ENCODE measurements around the gene GFM2. TPM values are rescaled to one million over a fixed set of nuclear protein-coding genes. Genes with fewer than 3 reads are reported as not detected.
A peak's percentile ranks its signal among the peaks of the same experiment; 100 is the strongest.

The GFM2 gene
- polyA plus RNA-seq, 1 of the 3 experiments (the other 2 are of a cell fraction), result 29.5 TPM

GRCh38 chr5:74673011-74673790 is 93.7 kb downstream of the GFM2 start:
- peaks cover 0 to 19% of the 10 kb centered on the region in 2 experiments; a peak in 2 of 4 replicates for H3K4me1 ChIP-seq (ENCODE audit: control insufficient read depth in 1 of 2, insufficient read depth in 2 of 2, low read depth in 1 of 2, low read length in 1 of 2)

More at GRCh38 chr5:74673011-74673790, 93.7 kb downstream of the GFM2 start:
- Histone ChIP-seq H3K9ac (no peak overlapping the region), H3K36me3 (replicated peaks in 1 of 2; ENCODE audit: control insufficient read depth in 1 of 2, insufficient read depth in 2 of 2, low read length in 1 of 2) (no peaks in the 10 kb centered on the region), H4K20me1 (ENCODE audit: insufficient read depth) (no peaks in the 10 kb centered on the region), H3K79me2 (ENCODE audit: insufficient read depth) (no peaks in the 10 kb centered on the region), H3K4me3 (ENCODE audit: low read depth in 2 of 2, low read length in 1 of 2) (no peak overlapping the region; a peak in 1 of 4 replicates), H3K4me2 (no peak overlapping the region; the same call in 1 of the 2 replicates), H3K27me3 (ENCODE audit: insufficient read depth) (no peaks in the 10 kb centered on the region), H2AFZ (ENCODE audit: low read depth) (0 out of 2 replicates have a peak overlapping the region, but pooled peaks have one; percentile 19), H3F3A (replicated peaks; ENCODE audit: insufficient read depth) (no peaks in the 10 kb centered on the region), H3K27ac (ENCODE audit: low read depth in 2 of 2, low read length in 1 of 2) (no peak overlapping the region; a peak in 1 of 4 replicates), H3K9me2 (no peaks in the 10 kb centered on the region), H3K9me3 (no peaks in the 10 kb centered on the region)
- POLR2A ChIA-PET, result no interaction called here
- CTCF ChIA-PET, result interaction anchor here (0.6 to 3.2 kb wide), 25 partner anchors 8 to 1082 kb away, joined by 3 to 27 read pairs (median 4); partner anchors contain the start of genes ENC1, GFM2, HEXB and NSA2
- 55% methylated on average over 6 of the region's 6 CpGs for WGBS (ENCODE audit: low lambda C conversion rate)
- TF ChIP-seq YY1 (IDR thresholded peaks at IDR 0.05; ENCODE audit: low read depth) (peak; percentile 56; the same call in 1 of the 2 replicates), GABPA (IDR thresholded peaks at IDR 0.05; ENCODE audit: low read depth) (no peak), REST (IDR thresholded peaks at IDR 0.05; ENCODE audit: low read depth, low read length) (no peak), PBX3 (IDR thresholded peaks at IDR 0.05) (0 out of 2 replicates have a peak, but pooled peaks have one; percentile 10), SMC3 (IDR thresholded peaks at IDR 0.05; ENCODE audit: low read depth, low read length) (peak; percentile 63), CTCF (IDR thresholded peaks at IDR 0.05) (peak; percentile 67), RAD21 (IDR thresholded peaks at IDR 0.05; ENCODE audit: low read length) (peak; percentile 77)
- DNase-seq, result peak; percentile 44
